Naive thymus-derived CD4-positive, alpha-beta T cell (primary cell): Measurements from ENCODE around the gene KLK14. TPM values are rescaled to one million over a fixed set of nuclear protein-coding genes. Genes with fewer than 3 reads are reported as not detected.

ENCODE experiments used
- ATAC-seq: fragments of 150-1000 bp; cut with Tn5 transposase; 2 replicates; pipeline ENCODE4 v1.10.0; 2021; ENCODE audit warnings: mild to moderate bottlenecking, moderate library complexity
- CTCF ChIA-PET: fragments of 350-600 bp; sonication (Branson Sonifier 250); formaldehyde crosslinking; loops from one replicate; lab custom pipeline; 2021; ENCODE audit warnings: antibody characterized with exemption; lab: Charles Lee
- POLR2A ChIA-PET: fragments of 350-600 bp; sonication (Branson Sonifier 250); formaldehyde crosslinking; loops from one replicate; lab custom pipeline; 2021; ENCODE audit warnings: antibody characterized with exemption, inconsistent platforms; lab: Charles Lee
- DNase-seq, 9 donors: peaks; one replicate each; pipeline versions ENCODE4 v3.0.0 to v3.0.0-alpha.2; 2020 to 2022; ENCODE audit warnings: mixed read lengths in 1 of 9
- H3K27ac ChIP-seq: one replicate; pipeline ENCODE4 v1.7.0; 2013; ENCODE audit warnings: mild to moderate bottlenecking, low read depth, low read length, moderate library complexity
- H3K27me3 ChIP-seq, 2 donors: one replicate each; pipeline ENCODE4 v1.7.0; 2013; ENCODE audit warnings: low read length in 2 of 2, mild to moderate bottlenecking in 2 of 2, moderate library complexity in 2 of 2; ENCODE audit not compliant: control insufficient read depth in 2 of 2, insufficient read depth in 2 of 2
- H3K36me3 ChIP-seq, 3 experiments: 1 replicate in 2 of 3; 2 replicates in 1 of 3; pipeline ENCODE4 v1.7.0; 2013; ENCODE audit warnings: low read length in 3 of 3, mild to moderate bottlenecking in 3 of 3, moderate library complexity in 1 of 3; ENCODE audit not compliant: insufficient read depth in 3 of 3, control insufficient read depth in 2 of 3
- H3K4me1 ChIP-seq, 2 donors: one replicate each; pipeline ENCODE4 v1.7.0; 2013; ENCODE audit warnings: low read length in 2 of 2, mild to moderate bottlenecking in 2 of 2, moderate library complexity in 1 of 2; ENCODE audit not compliant: control insufficient read depth in 2 of 2, insufficient read depth in 2 of 2
- H3K4me3 ChIP-seq: 2 replicates; pipeline ENCODE4 v1.7.0; 2013; ENCODE audit warnings: mild to moderate bottlenecking, low read length
- H3K9me3 ChIP-seq, 3 experiments: 1 replicate in 2 of 3; 2 replicates in 1 of 3; pipeline ENCODE4 v1.7.0; 2013; ENCODE audit warnings: low read length in 3 of 3; ENCODE audit not compliant: control insufficient read depth in 2 of 3
- H3K27ac Mint-ChIP-seq, 9 donors: one replicate each; pipeline ENCODE4 v1.8.0; 2020 to 2022; ENCODE audit warnings: mixed read lengths in 9 of 9, mild to moderate bottlenecking in 8 of 9, moderate library complexity in 5 of 9, inconsistent platforms in 2 of 9
- H3K27me3 Mint-ChIP-seq, 5 donors: one replicate each; pipeline ENCODE4 v1.8.0; 2021 to 2022; ENCODE audit warnings: mixed read lengths in 5 of 5, mild to moderate bottlenecking in 1 of 5
- H3K36me3 Mint-ChIP-seq, 5 donors: one replicate each; pipeline ENCODE4 v1.8.0; 2020 to 2022; ENCODE audit warnings: mixed read lengths in 5 of 5, mild to moderate bottlenecking in 3 of 5, inconsistent platforms in 1 of 5
- H3K4me1 Mint-ChIP-seq, 7 donors: one replicate each; pipeline ENCODE4 v1.8.0; 2020 to 2022; ENCODE audit warnings: mixed read lengths in 7 of 7, mild to moderate bottlenecking in 3 of 7, inconsistent platforms in 1 of 7
- H3K4me3 Mint-ChIP-seq, 10 donors: one replicate each; pipeline ENCODE4 v1.8.0; 2020 to 2022; ENCODE audit warnings: mild to moderate bottlenecking in 10 of 10, mixed read lengths in 10 of 10, moderate library complexity in 6 of 10, inconsistent platforms in 2 of 10
- H3K9me3 Mint-ChIP-seq, 11 donors: one replicate each; pipeline ENCODE4 v1.8.0; 2020 to 2022; ENCODE audit warnings: mixed read lengths in 11 of 11, mild to moderate bottlenecking in 4 of 11, inconsistent platforms in 1 of 11, moderate library complexity in 1 of 11
- intact Hi-C, 2 donors: fragments of 100-400 bp; cut with micrococcal nuclease; formaldehyde crosslinking; loops; one replicate each; pipeline ENCODE4 v1.15.1; 2023
- polyA plus RNA-seq, 2 donors: library from polyadenylated mRNA; unstranded; fragments of 300-500 nt; fragmentation: Illumina TruSeq; gene quantifications; one replicate each; pipeline ENCODE4 v1.2.3, GENCODE V29; 2021
- total RNA-seq, 6 experiments: library from RNA in 5 of 6; stranded (reverse) in 5 of 6; gene quantifications; 1 replicate in 5 of 6; 2 replicates in 1 of 6; pipeline ENCODE4 v1.2.3 and lab custom pipeline; 2021 to 2026

The KLK14 gene
- total and polyA plus RNA-seq, 7 experiments from 2014 or later = 0.34 to 0.92 (median 0.66) TPM; not detected in 2

GRCh38 chr19:51086153-51086850 is 3.6 kb upstream of the KLK14 start:
- POLR2A ChIA-PET = no interaction called here
- Mint-ChIP-seq H3K27ac (no peak overlapping the region), H3K27me3 (peaks cover 0 to 20% (median 12%) of the 10 kb centered on the region in 5 donors), H3K36me3 (peaks cover 0 to 8% (median 0%) of the 10 kb centered on the region in 5 donors), H3K4me1 (peaks cover 0 to 14% (median 0%) of the 10 kb centered on the region in 7 donors), H3K9me3 (peaks cover 0 to 2% (median 0%) of the 10 kb centered on the region in 11 donors), H3K4me3 (no peak overlapping the region)
- H3K36me3 ChIP-seq = no peaks in the 10 kb centered on the region
- DNase-seq (no peak), ATAC-seq (no peak)
- no peaks in the 10 kb centered on the region for H3K27me3 ChIP-seq
- no peaks in the 10 kb centered on the region for H3K9me3 ChIP-seq
- intact Hi-C loops = no loop called here
- CTCF ChIA-PET = no interaction called here
- H3K4me1 ChIP-seq = no peaks in the 10 kb centered on the region
- H3K4me3 ChIP-seq = no peak overlapping the region
- no peak overlapping the region for H3K27ac ChIP-seq

GRCh38 chr19:51084505-51084904 is 1.8 kb upstream of the KLK14 start:
- Mint-ChIP-seq H3K4me1 (peaks cover 0 to 14% (median 0%) of the 10 kb centered on the region in 7 donors), H3K27me3 (peaks cover 0 to 20% (median 12%) of the 10 kb centered on the region in 5 donors), H3K27ac (peak overlapping the region in 1 of 9 donors; percentile 84), H3K36me3 (peaks cover 0 to 8% (median 0%) of the 10 kb centered on the region in 5 donors), H3K9me3 (peaks cover 0 to 2% (median 0%) of the 10 kb centered on the region in 11 donors), H3K4me3 (no peak overlapping the region)
- H3K9me3 ChIP-seq = no peaks in the 10 kb centered on the region
- ATAC-seq (no peak), DNase-seq (no peak)
- H3K27ac ChIP-seq = no peak overlapping the region
- H3K4me1 ChIP-seq = no peaks in the 10 kb centered on the region
- no peaks in the 10 kb centered on the region for H3K27me3 ChIP-seq
- ChIA-PET POLR2A (no interaction called here), CTCF (no interaction called here)
- intact Hi-C loops = no loop called here
- no peak overlapping the region for H3K4me3 ChIP-seq
- no peaks in the 10 kb centered on the region for H3K36me3 ChIP-seq

GRCh38 chr19:51083783-51084182 is 1.1 kb upstream of the KLK14 start:
- peaks cover 0 to 2% (median 0%) of the 10 kb centered on the region in 11 donors for H3K9me3 Mint-ChIP-seq
- POLR2A ChIA-PET = no interaction called here
- peaks cover 0 to 14% (median 0%) of the 10 kb centered on the region in 7 donors for H3K4me1 Mint-ChIP-seq
- CTCF ChIA-PET = no interaction called here
- H3K4me3 ChIP-seq = no peak overlapping the region
- no peaks in the 10 kb centered on the region for H3K9me3 ChIP-seq
- peaks cover 0 to 4% (median 0%) of the 10 kb centered on the region in 5 donors for H3K36me3 Mint-ChIP-seq
- no peak for ATAC-seq
- intact Hi-C loops = no loop called here
- H3K4me1 ChIP-seq = no peaks in the 10 kb centered on the region
- no peak overlapping the region for H3K27ac ChIP-seq
- DNase-seq = no peak
- H3K27ac Mint-ChIP-seq = no peak overlapping the region
- H3K4me3 Mint-ChIP-seq = no peak overlapping the region
- H3K36me3 ChIP-seq = no peaks in the 10 kb centered on the region
- H3K27me3 Mint-ChIP-seq = peaks cover 0 to 20% (median 12%) of the 10 kb centered on the region in 5 donors
- H3K27me3 ChIP-seq = no peaks in the 10 kb centered on the region

GRCh38 chr19:51083181-51083580 is 494 bp upstream of the KLK14 start:
- no peak overlapping the region for H3K27ac Mint-ChIP-seq
- peaks cover 0 to 2% (median 0%) of the 10 kb centered on the region in 11 donors for H3K9me3 Mint-ChIP-seq
- no peak for DNase-seq
- POLR2A ChIA-PET = no interaction called here
- Histone ChIP-seq H3K4me3 (no peak overlapping the region), H3K27ac (no peak overlapping the region), H3K4me1 (no peaks in the 10 kb centered on the region), H3K9me3 (no peaks in the 10 kb centered on the region), H3K36me3 (no peaks in the 10 kb centered on the region), H3K27me3 (no peaks in the 10 kb centered on the region)
- ATAC-seq = no peak
- H3K4me3 Mint-ChIP-seq = no peak overlapping the region
- peaks cover 0 to 14% (median 0%) of the 10 kb centered on the region in 7 donors for H3K4me1 Mint-ChIP-seq
- CTCF ChIA-PET = no interaction called here
- peaks cover 0 to 7% (median 0%) of the 10 kb centered on the region in 5 donors for H3K36me3 Mint-ChIP-seq
- H3K27me3 Mint-ChIP-seq = peaks cover 0 to 20% (median 12%) of the 10 kb centered on the region in 5 donors
- intact Hi-C loops = no loop called here

GRCh38 chr19:51081476-51081875 is 1.2 kb downstream of the KLK14 start:
- no peaks in the 10 kb centered on the region for H3K27me3 ChIP-seq
- DNase-seq = no peak
- H3K27ac ChIP-seq = no peak overlapping the region
- H3K36me3 Mint-ChIP-seq = peaks cover 0 to 8% (median 0%) of the 10 kb centered on the region in 5 donors
- H3K27me3 Mint-ChIP-seq = peaks cover 0 to 21% (median 12%) of the 10 kb centered on the region in 5 donors
- H3K9me3 ChIP-seq = no peaks in the 10 kb centered on the region
- H3K27ac Mint-ChIP-seq = no peak overlapping the region
- POLR2A ChIA-PET = no interaction called here
- H3K4me1 ChIP-seq = no peaks in the 10 kb centered on the region
- H3K36me3 ChIP-seq = no peaks in the 10 kb centered on the region
- H3K4me3 Mint-ChIP-seq = no peak overlapping the region
- intact Hi-C loops = no loop called here
- ATAC-seq = no peak
- no peak overlapping the region for H3K4me3 ChIP-seq
- peaks cover 0 to 2% (median 0%) of the 10 kb centered on the region in 11 donors for H3K9me3 Mint-ChIP-seq
- CTCF ChIA-PET = interaction anchor here (0.6 kb wide), 1 partner anchor 10 kb away, joined by 3 read pairs; no protein-coding TSS in a partner anchor
- H3K4me1 Mint-ChIP-seq = peaks cover 0 to 14% (median 0%) of the 10 kb centered on the region in 7 donors

GRCh38 chr19:51079481-51080110 is 3.1 kb downstream of the KLK14 start:
- Mint-ChIP-seq H3K36me3 (peaks cover 0 to 8% (median 0%) of the 10 kb centered on the region in 5 donors), H3K27ac (no peak overlapping the region), H3K9me3 (peaks cover 0 to 2% (median 0%) of the 10 kb centered on the region in 11 donors), H3K27me3 (peaks cover 0 to 24% (median 12%) of the 10 kb centered on the region in 5 donors), H3K4me3 (no peak overlapping the region), H3K4me1 (peaks cover 0 to 14% (median 0%) of the 10 kb centered on the region in 7 donors)
- Histone ChIP-seq H3K27me3 (no peaks in the 10 kb centered on the region), H3K36me3 (no peaks in the 10 kb centered on the region), H3K27ac (no peak overlapping the region), H3K4me1 (no peaks in the 10 kb centered on the region), H3K4me3 (no peak overlapping the region), H3K9me3 (no peaks in the 10 kb centered on the region)
- intact Hi-C loops = no loop called here
- ChIA-PET CTCF (no interaction called here), POLR2A (no interaction called here)
- DNase-seq (no peak), ATAC-seq (no peak)
